ENCODE data around the gene RAB28. TPM values are rescaled to one million over a fixed set of nuclear protein-coding genes. Genes with fewer than 3 reads are reported as not detected.

RAB28 gene
- total RNA-seq, 1 experiment from 2014 or later: 27.7 TPM

GRCh38 chr4:13522282-13523104 is 38.4 kb upstream of the RAB28 start:
- Histone ChIP-seq H3K27me3 (ENCODE audit: control insufficient read depth, insufficient read depth, low read length) (peaks cover 70% of the 10 kb centered on the region), H3K4me3 (ENCODE audit: insufficient read depth, low read depth, low read length) (peak overlapping the region; percentile 6; the same call in 1 of the 2 replicates), H3K36me3 (replicated peaks; ENCODE audit: control insufficient read depth, insufficient read depth, low read length) (no peaks in the 10 kb centered on the region)
- DNase-seq: peak; percentile 79

GRCh38 chr4:13521047-13521446 is 36.9 kb upstream of the RAB28 start:
- peaks cover 55% of the 10 kb centered on the region for H3K27me3 ChIP-seq (ENCODE audit: control insufficient read depth, insufficient read depth, low read length)
- peak; percentile 13 for DNase-seq
- no peaks in the 10 kb centered on the region for H3K36me3 ChIP-seq (replicated peaks; ENCODE audit: control insufficient read depth, insufficient read depth, low read length)
- H3K4me3 ChIP-seq (ENCODE audit: insufficient read depth, low read depth, low read length): no peak overlapping the region

GRCh38 chr4:13516315-13516860 is 32.2 kb upstream of the RAB28 start:
- Histone ChIP-seq H3K27me3 (ENCODE audit: control insufficient read depth, insufficient read depth, low read length) (peaks cover 9% of the 10 kb centered on the region), H3K4me3 (ENCODE audit: insufficient read depth, low read depth, low read length) (no peak overlapping the region), H3K36me3 (replicated peaks; ENCODE audit: control insufficient read depth, insufficient read depth, low read length) (no peaks in the 10 kb centered on the region)
- no peak for DNase-seq

- no peak for DNase-seq
- Histone ChIP-seq H3K4me3 (ENCODE audit: insufficient read depth, low read depth, low read length) (no peak overlapping the region), H3K27me3 (ENCODE audit: control insufficient read depth, insufficient read depth, low read length) (no peaks in the 10 kb centered on the region), H3K36me3 (replicated peaks; ENCODE audit: control insufficient read depth, insufficient read depth, low read length) (no peaks in the 10 kb centered on the region)
Measured at GRCh38 chr4:13515268-13515667, 31.1 kb upstream of the RAB28 start.

- Histone ChIP-seq H3K27me3 (ENCODE audit: control insufficient read depth, insufficient read depth, low read length) (no peaks in the 10 kb centered on the region), H3K36me3 (replicated peaks; ENCODE audit: control insufficient read depth, insufficient read depth, low read length) (no peaks in the 10 kb centered on the region), H3K4me3 (ENCODE audit: insufficient read depth, low read depth, low read length) (no peak overlapping the region)
- DNase-seq: no peak
Measured at GRCh38 chr4:13514722-13515121, 30.6 kb upstream of the RAB28 start.

GRCh38 chr4:13511101-13511500 is 27.0 kb upstream of the RAB28 start:
- H3K36me3 ChIP-seq (replicated peaks; ENCODE audit: control insufficient read depth, insufficient read depth, low read length): no peaks in the 10 kb centered on the region
- no peak for DNase-seq
- H3K4me3 ChIP-seq (ENCODE audit: insufficient read depth, low read depth, low read length): no peak overlapping the region
- no peaks in the 10 kb centered on the region for H3K27me3 ChIP-seq (ENCODE audit: control insufficient read depth, insufficient read depth, low read length)

GRCh38 chr4:13509442-13509841 is 25.3 kb upstream of the RAB28 start:
- no peaks in the 10 kb centered on the region for H3K36me3 ChIP-seq (replicated peaks; ENCODE audit: control insufficient read depth, insufficient read depth, low read length)
- DNase-seq: no peak
- H3K27me3 ChIP-seq (ENCODE audit: control insufficient read depth, insufficient read depth, low read length): no peaks in the 10 kb centered on the region
- H3K4me3 ChIP-seq (ENCODE audit: insufficient read depth, low read depth, low read length): no peak overlapping the region

GRCh38 chr4:13504374-13504773 is 20.2 kb upstream of the RAB28 start:
- no peaks in the 10 kb centered on the region for H3K27me3 ChIP-seq (ENCODE audit: control insufficient read depth, insufficient read depth, low read length)
- H3K36me3 ChIP-seq (replicated peaks; ENCODE audit: control insufficient read depth, insufficient read depth, low read length): no peaks in the 10 kb centered on the region
- no peak overlapping the region for H3K4me3 ChIP-seq (ENCODE audit: insufficient read depth, low read depth, low read length)
- DNase-seq: no peak

GRCh38 chr4:13498469-13498868 is 14.3 kb upstream of the RAB28 start:
- no peak overlapping the region for H3K4me3 ChIP-seq (ENCODE audit: insufficient read depth, low read depth, low read length)
- H3K27me3 ChIP-seq (ENCODE audit: control insufficient read depth, insufficient read depth, low read length): no peaks in the 10 kb centered on the region
- no peaks in the 10 kb centered on the region for H3K36me3 ChIP-seq (replicated peaks; ENCODE audit: control insufficient read depth, insufficient read depth, low read length)
- no peak for DNase-seq

GRCh38 chr4:13496605-13497004 is 12.5 kb upstream of the RAB28 start:
- no peak overlapping the region for H3K4me3 ChIP-seq (ENCODE audit: insufficient read depth, low read depth, low read length)

GRCh38 chr4:13495753-13496152 is 11.6 kb upstream of the RAB28 start:
- no peak for DNase-seq
- no peaks in the 10 kb centered on the region for H3K27me3 ChIP-seq (ENCODE audit: control insufficient read depth, insufficient read depth, low read length)
- no peaks in the 10 kb centered on the region for H3K36me3 ChIP-seq (replicated peaks; ENCODE audit: control insufficient read depth, insufficient read depth, low read length)
- no peak overlapping the region for H3K4me3 ChIP-seq (ENCODE audit: insufficient read depth, low read depth, low read length)

More at GRCh38 chr4:13496605-13497004, 12.5 kb upstream of the RAB28 start:
- DNase-seq: no peak
- Histone ChIP-seq H3K36me3 (replicated peaks; ENCODE audit: control insufficient read depth, insufficient read depth, low read length) (no peaks in the 10 kb centered on the region), H3K27me3 (ENCODE audit: control insufficient read depth, insufficient read depth, low read length) (no peaks in the 10 kb centered on the region)

- DNase-seq: no peak
- Histone ChIP-seq H3K4me3 (ENCODE audit: insufficient read depth, low read depth, low read length) (no peak overlapping the region), H3K36me3 (replicated peaks; ENCODE audit: control insufficient read depth, insufficient read depth, low read length) (no peaks in the 10 kb centered on the region), H3K27me3 (ENCODE audit: control insufficient read depth, insufficient read depth, low read length) (no peaks in the 10 kb centered on the region)
Measured at GRCh38 chr4:13493793-13494192, 9.7 kb upstream of the RAB28 start.

- Histone ChIP-seq H3K36me3 (replicated peaks; ENCODE audit: control insufficient read depth, insufficient read depth, low read length) (no peaks in the 10 kb centered on the region), H3K27me3 (ENCODE audit: control insufficient read depth, insufficient read depth, low read length) (no peaks in the 10 kb centered on the region), H3K4me3 (ENCODE audit: insufficient read depth, low read depth, low read length) (no peak overlapping the region)
- no peak for DNase-seq
Measured at GRCh38 chr4:13492747-13493146, 8.6 kb upstream of the RAB28 start.

GRCh38 chr4:13484749-13485221 is 645 bp upstream of the RAB28 start:
- no peaks in the 10 kb centered on the region for H3K36me3 ChIP-seq (replicated peaks; ENCODE audit: control insufficient read depth, insufficient read depth, low read length)
- H3K4me3 ChIP-seq (ENCODE audit: insufficient read depth, low read depth, low read length): peak overlapping the region; percentile 87
- H3K27me3 ChIP-seq (ENCODE audit: control insufficient read depth, insufficient read depth, low read length): no peaks in the 10 kb centered on the region
- no peak for DNase-seq

GRCh38 chr4:13483768-13484121 is 395 bp downstream of the RAB28 start:
- no peaks in the 10 kb centered on the region for H3K27me3 ChIP-seq (ENCODE audit: control insufficient read depth, insufficient read depth, low read length)
- DNase-seq: peak; percentile 50
- H3K36me3 ChIP-seq (replicated peaks; ENCODE audit: control insufficient read depth, insufficient read depth, low read length): no peaks in the 10 kb centered on the region
- H3K4me3 ChIP-seq (ENCODE audit: insufficient read depth, low read depth, low read length): peak overlapping the region; percentile 87
